HS-5 (cell line): ENCODE data around the gene DSG3.
"Not testable (repeated sequence)": the region's sequence is repeated elsewhere in the genome, so short reads cannot be mapped to it uniquely, and the experiment has no call there.

Experiments used
- DNase-seq: peaks from one replicate; pipeline ENCODE4 v3.0.0-alpha.2; 2012; ENCODE audit warnings: low read depth

Gene DSG3

GRCh38 chr18:31491586-31491985 is 44.0 kb downstream of the DSG3 start:
- DNase-seq: no peak

GRCh38 chr18:31492671-31493070 is 45.1 kb downstream of the DSG3 start:
- no peak for DNase-seq

- DNase-seq: no peak
Measured at GRCh38 chr18:31493171-31493570, 45.6 kb downstream of the DSG3 start.

- DNase-seq: no peak
Measured at GRCh38 chr18:31493941-31494340, 46.4 kb downstream of the DSG3 start.

- DNase-seq: not testable (repeated sequence)
Measured at GRCh38 chr18:31494705-31495244, 47.2 kb downstream of the DSG3 start.

- no peak for DNase-seq
Measured at GRCh38 chr18:31497404-31497835, 49.9 kb downstream of the DSG3 start.

- no peak for DNase-seq
Measured at GRCh38 chr18:31497836-31498573, 50.5 kb downstream of the DSG3 start, which contains the start of gene DSG2. TSS of gene DSG2 (plus strand) at chr18:31498177. CDS start at chr18:31498252, 75 bp downstream.

GRCh38 chr18:31498574-31499524 is 51.3 kb downstream of the DSG3 start:
- DNase-seq: no peak

- no peak for DNase-seq
Measured at GRCh38 chr18:31500051-31500688, 52.6 kb downstream of the DSG3 start.

- no peak for DNase-seq
Measured at GRCh38 chr18:31503011-31503410, 55.5 kb downstream of the DSG3 start.

GRCh38 chr18:31504455-31505147 is 57.1 kb downstream of the DSG3 start:
- DNase-seq: no peak

- DNase-seq: no peak
Measured at GRCh38 chr18:31505156-31505555, 57.6 kb downstream of the DSG3 start.

GRCh38 chr18:31506024-31506742 is 58.6 kb downstream of the DSG3 start:
- DNase-seq: no peak

GRCh38 chr18:31507124-31507523 is 59.6 kb downstream of the DSG3 start:
- DNase-seq: not testable (repeated sequence)

GRCh38 chr18:31508781-31509180 is 61.2 kb downstream of the DSG3 start:
- no peak for DNase-seq

GRCh38 chr18:31509571-31509970 is 62.0 kb downstream of the DSG3 start:
- DNase-seq: no peak

- no peak for DNase-seq
Measured at GRCh38 chr18:31510319-31510718, 62.8 kb downstream of the DSG3 start.

- no peak for DNase-seq
Measured at GRCh38 chr18:31511098-31511497, 63.6 kb downstream of the DSG3 start.

GRCh38 chr18:31512203-31512764 is 64.7 kb downstream of the DSG3 start:
- DNase-seq: peak; percentile 49

- peak; percentile 58 for DNase-seq
Measured at GRCh38 chr18:31513189-31513935, 65.8 kb downstream of the DSG3 start.
